Measurements from ENCODE around the gene EPS8. TPM values are rescaled to one million over a fixed set of nuclear protein-coding genes. Genes with fewer than 3 reads are reported as not detected.

EPS8 gene
- total RNA-seq, 4 donors from 2014 or later, result 26.1 to 43.2 (median 32.3) TPM

- DNase-seq (ENCODE audit: low spot score in 2 of 2), result no peak
- TF ChIP-seq POLR2A (IDR thresholded peaks at IDR 0.05), result no peak
- no peak for TF ChIP-seq CTCF (IDR thresholded peaks at IDR 0.05)
- 67 to 70% methylated on average over 4 of the region's 4 CpGs for WGBS, 2 donors
- no peak overlapping the region for H3K4me3 ChIP-seq (ENCODE audit: low read depth, poor library complexity, severe bottlenecking)
- intact Hi-C loops (cut with DNase I; ENCODE audit: low total_unique reads), result no loop called here
These were observed 7.4 kb upstream of the EPS8 start for GRCh38 chr12:15796493-15797141.

GRCh38 chr12:15794836-15795235 lies 5.6 kb upstream of the EPS8 start:
- 89 to 91% methylated on average over 1 of the region's 1 CpG for WGBS, 2 donors
- no peak for TF ChIP-seq CTCF (IDR thresholded peaks at IDR 0.05)
- TF ChIP-seq POLR2A (IDR thresholded peaks at IDR 0.05), result no peak
- intact Hi-C loops (cut with DNase I; ENCODE audit: low total_unique reads), result no loop called here
- DNase-seq (ENCODE audit: low spot score in 2 of 2), result no peak
- H3K4me3 ChIP-seq (ENCODE audit: low read depth, poor library complexity, severe bottlenecking), result no peak overlapping the region

GRCh38 chr12:15794196-15794595 lies 5.0 kb upstream of the EPS8 start:
- intact Hi-C loops (cut with DNase I; ENCODE audit: low total_unique reads), result no loop called here
- TF ChIP-seq CTCF (IDR thresholded peaks at IDR 0.05), result no peak
- no peak for TF ChIP-seq POLR2A (IDR thresholded peaks at IDR 0.05)
- H3K4me3 ChIP-seq (ENCODE audit: low read depth, poor library complexity, severe bottlenecking), result no peak overlapping the region
- DNase-seq (ENCODE audit: low spot score in 2 of 2), result no peak
- WGBS, 2 donors, result 88 to 91% methylated on average over 3 of the region's 3 CpGs

GRCh38 chr12:15788233-15789219 lies 662 bp downstream of the EPS8 start:
- WGBS, 2 donors, result 0% methylated on average over 41 to 48 of the region's 64 CpGs
- intact Hi-C loops (cut with DNase I; ENCODE audit: low total_unique reads), result no loop called here
- H3K4me3 ChIP-seq (ENCODE audit: low read depth, poor library complexity, severe bottlenecking), result peak overlapping the region; percentile 67
- peak; percentile 44 to 91 for DNase-seq (ENCODE audit: low spot score in 2 of 2)
- TF ChIP-seq POLR2A (IDR thresholded peaks at IDR 0.05) (no peak), CTCF (IDR thresholded peaks at IDR 0.05) (no peak)

- no peak for TF ChIP-seq POLR2A (IDR thresholded peaks at IDR 0.05)
- TF ChIP-seq CTCF (IDR thresholded peaks at IDR 0.05), result no peak
- 46 to 53% methylated on average over 4 of the region's 4 CpGs for WGBS, 2 donors
- intact Hi-C loops (cut with DNase I; ENCODE audit: low total_unique reads), result no loop called here
- H3K4me3 ChIP-seq (ENCODE audit: low read depth, poor library complexity, severe bottlenecking), result peak overlapping the region; percentile 67
- DNase-seq (ENCODE audit: low spot score in 2 of 2), result no peak
These were observed 1.4 kb downstream of the EPS8 start for GRCh38 chr12:15787778-15788177.

Data from lower leg skin (tissue), 4 donors.